GM12873 (cell line): ENCODE data around the gene PCMT1.

Source experiments
- TF ChIP-seq, protein P1 (sequence below): IDR thresholded peaks from 2 replicates; pipeline ENCODE4 v1.5.1; 2012; ENCODE audit warnings: low read depth, mild to moderate bottlenecking, moderate library complexity, low read length, control low read depth; ENCODE audit not compliant: insufficient read depth; ENCODE audit errors: missing control alignments

Gene PCMT1

GRCh38 chr6:149771925-149772324, 22.4 kb downstream of the PCMT1 start:
- TF ChIP-seq, protein P1, sequence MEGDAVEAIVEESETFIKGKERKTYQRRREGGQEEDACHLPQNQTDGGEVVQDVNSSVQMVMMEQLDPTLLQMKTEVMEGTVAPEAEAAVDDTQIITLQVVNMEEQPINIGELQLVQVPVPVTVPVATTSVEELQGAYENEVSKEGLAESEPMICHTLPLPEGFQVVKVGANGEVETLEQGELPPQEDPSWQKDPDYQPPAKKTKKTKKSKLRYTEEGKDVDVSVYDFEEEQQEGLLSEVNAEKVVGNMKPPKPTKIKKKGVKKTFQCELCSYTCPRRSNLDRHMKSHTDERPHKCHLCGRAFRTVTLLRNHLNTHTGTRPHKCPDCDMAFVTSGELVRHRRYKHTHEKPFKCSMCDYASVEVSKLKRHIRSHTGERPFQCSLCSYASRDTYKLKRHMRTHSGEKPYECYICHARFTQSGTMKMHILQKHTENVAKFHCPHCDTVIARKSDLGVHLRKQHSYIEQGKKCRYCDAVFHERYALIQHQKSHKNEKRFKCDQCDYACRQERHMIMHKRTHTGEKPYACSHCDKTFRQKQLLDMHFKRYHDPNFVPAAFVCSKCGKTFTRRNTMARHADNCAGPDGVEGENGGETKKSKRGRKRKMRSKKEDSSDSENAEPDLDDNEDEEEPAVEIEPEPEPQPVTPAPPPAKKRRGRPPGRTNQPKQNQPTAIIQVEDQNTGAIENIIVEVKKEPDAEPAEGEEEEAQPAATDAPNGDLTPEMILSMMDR, result no peak

DNA sequence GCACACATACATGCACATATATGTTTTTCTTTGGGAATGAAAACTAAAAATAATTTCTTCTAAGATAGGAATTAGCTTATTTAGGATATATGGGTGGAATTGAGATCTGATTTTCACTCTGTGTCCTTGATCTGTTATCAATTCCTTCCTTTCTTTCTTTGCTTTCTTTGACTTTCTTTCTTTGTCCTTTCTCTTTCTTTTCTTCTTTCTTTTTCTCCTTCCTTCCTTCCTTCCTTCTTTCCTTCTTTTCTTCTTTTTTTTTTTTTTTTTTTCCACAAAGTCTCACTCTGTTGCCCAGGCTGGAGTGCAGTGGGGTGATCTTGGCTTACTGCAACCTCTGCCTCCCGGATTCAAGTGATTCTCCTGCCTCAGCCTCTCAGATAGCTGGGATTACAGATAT, 28.1 kb downstream of the PCMT1 start:
- TF ChIP-seq, protein P1, result no peak

- TF ChIP-seq, protein P1, result no peak
Measured at GRCh38 chr6:149779644-149779963, 30.1 kb downstream of the PCMT1 start.

GRCh38 chr6:149781715-149782114, 32.2 kb downstream of the PCMT1 start:
- TF ChIP-seq, protein P1, result no peak

- TF ChIP-seq, protein P1, result no peak
Measured at GRCh38 chr6:149782337-149782736, 32.8 kb downstream of the PCMT1 start.

DNA sequence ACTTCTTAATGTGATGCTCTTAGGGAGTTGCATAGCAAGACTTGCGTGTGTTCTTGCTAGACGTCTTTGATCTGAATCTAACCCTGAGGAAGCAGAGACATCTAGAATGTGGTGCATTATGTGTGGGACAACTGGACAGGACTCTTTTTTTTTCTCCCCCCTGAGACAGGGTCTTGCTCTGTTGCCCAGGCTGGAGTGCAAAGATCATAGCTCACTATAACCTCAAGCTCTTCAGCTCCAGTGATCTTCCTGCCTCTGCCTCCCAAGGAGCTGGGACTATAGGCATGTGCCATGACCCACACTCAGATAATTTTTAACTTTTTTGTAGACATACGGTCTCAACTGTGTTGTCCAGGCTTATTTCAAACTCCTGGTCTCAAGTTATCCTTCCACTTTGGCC, 34.0 kb downstream of the PCMT1 start:
- TF ChIP-seq, protein P1, result no peak

DNA sequence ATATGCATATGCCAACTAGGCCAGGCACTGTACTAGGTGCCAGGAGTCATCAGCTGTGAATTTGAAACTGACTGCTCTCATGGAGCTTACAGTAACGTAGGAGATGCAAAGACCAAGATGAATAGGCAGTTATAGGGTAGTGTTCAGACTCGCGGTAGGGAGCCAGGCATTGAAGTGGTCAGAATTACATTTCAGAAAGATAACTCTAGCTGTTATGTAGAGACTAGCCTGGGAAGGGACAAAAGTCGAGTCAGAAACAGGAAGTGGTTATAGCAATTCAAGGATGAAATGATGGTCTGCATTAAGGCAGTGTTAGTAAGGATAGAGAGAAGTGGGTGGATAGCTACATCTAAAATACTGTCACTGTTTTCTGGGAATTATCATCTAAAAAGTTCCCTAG, 56.6 kb downstream of the PCMT1 start:
- TF ChIP-seq, protein P1, result no peak

DNA sequence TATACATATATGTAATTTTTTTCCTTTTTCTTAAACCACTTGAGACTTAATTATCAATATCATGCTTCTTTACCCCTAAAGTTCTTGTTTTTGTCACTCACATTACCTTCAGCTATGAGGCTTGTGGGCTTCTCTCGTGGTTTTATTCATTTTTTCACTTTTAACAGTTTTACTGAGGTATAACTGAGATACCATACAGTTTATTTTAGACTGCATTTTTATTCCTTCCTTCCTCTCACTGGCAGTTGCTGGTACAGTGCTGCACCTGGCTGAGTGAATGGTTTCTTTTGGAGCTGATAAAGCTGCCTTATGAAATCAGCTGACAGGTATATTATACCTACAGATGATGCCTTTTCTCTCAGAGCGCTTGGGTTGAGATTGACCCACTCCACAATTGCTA, 60.3 kb downstream of the PCMT1 start:
- TF ChIP-seq, protein P1, result no peak
